Fibroblast of lung (primary cell): ENCODE measurements around the gene OR2V2.
"Not testable (repeated sequence)": the region's sequence is repeated elsewhere in the genome, so short reads cannot be mapped to it uniquely, and the experiment has no call there.

Experiments used
- EZH2 ChIP-seq: IDR thresholded peaks from 2 replicates; pipeline ENCODE4 v1.5.1; 2012; ENCODE audit warnings: low read length, control low read depth, mild to moderate bottlenecking; ENCODE audit errors: missing control alignments
- TF ChIP-seq, protein P1 (sequence below), 2 donors: IDR thresholded peaks in 1 of 2; conservative IDR thresholded peaks in 1 of 2; 1 replicate in 1 of 2; 2 replicates in 1 of 2; pipeline ENCODE4 v1.5.1; 2011 to 2012; ENCODE audit warnings: low read length in 2 of 2, control low read depth in 1 of 2, inconsistent platforms in 1 of 2, low read depth in 1 of 2, mild to moderate bottlenecking in 1 of 2

DNA sequence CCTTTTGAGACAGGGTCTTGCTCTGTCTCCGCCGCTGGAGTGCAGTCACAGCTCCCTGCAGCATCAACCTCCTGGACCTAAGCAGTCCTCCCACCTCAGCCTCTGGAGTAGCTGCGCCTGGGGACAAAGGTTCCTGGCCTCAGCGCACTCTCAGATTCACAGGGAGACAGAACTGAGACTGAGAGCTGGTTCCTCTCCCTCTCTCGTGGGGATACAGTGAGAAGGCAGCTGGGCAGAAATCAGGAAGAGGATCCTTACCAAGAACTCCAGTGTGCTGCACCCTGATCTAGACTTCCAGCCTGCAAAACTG, 43.2 kb upstream of the OR2V2 start:
- TF ChIP-seq, protein P1, sequence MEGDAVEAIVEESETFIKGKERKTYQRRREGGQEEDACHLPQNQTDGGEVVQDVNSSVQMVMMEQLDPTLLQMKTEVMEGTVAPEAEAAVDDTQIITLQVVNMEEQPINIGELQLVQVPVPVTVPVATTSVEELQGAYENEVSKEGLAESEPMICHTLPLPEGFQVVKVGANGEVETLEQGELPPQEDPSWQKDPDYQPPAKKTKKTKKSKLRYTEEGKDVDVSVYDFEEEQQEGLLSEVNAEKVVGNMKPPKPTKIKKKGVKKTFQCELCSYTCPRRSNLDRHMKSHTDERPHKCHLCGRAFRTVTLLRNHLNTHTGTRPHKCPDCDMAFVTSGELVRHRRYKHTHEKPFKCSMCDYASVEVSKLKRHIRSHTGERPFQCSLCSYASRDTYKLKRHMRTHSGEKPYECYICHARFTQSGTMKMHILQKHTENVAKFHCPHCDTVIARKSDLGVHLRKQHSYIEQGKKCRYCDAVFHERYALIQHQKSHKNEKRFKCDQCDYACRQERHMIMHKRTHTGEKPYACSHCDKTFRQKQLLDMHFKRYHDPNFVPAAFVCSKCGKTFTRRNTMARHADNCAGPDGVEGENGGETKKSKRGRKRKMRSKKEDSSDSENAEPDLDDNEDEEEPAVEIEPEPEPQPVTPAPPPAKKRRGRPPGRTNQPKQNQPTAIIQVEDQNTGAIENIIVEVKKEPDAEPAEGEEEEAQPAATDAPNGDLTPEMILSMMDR (conservative IDR thresholded peaks at IDR 0.05 in 1 of 2, IDR thresholded peaks at IDR 0.05 in 1 of 2; ENCODE audit: low read depth in 1 of 2, low read length in 2 of 2) = not testable (repeated sequence)
- not testable (repeated sequence) for TF ChIP-seq EZH2
